Measurements from ENCODE around the gene CCDC187. TPM values are rescaled to one million over a fixed set of nuclear protein-coding genes. Genes with fewer than 3 reads are reported as not detected.

CCDC187 gene
- total and polyA plus RNA-seq, 2 of the 8 experiments (the other 6 are each of a cell fraction or from before 2014, with no cell fraction given): 0.02 TPM; not detected in 1

DNA sequence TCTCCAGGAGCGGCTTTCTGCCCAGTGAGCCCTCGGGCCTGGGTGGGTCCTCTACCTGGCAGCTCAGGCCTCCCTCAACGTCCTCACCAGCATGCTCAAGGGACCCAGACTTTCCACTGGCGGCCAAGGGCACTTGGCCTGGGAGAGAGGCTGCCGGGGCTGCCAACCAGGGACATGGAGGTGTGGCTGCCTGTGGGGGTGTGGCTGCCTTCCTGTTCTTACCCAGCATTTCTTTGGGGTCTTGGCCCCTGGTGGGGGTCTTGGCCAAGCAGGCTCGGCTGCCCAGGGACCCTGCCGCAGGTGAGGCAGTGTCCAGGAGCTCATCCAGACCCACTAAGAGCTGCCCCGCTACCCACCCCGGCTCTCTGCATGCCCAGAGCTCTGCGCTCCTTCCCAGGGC lies 51.0 kb downstream of the CCDC187 start:
- WGBS, 2 experiments (ENCODE audit: extremely low coverage in 1 of 2, insufficient coverage in 1 of 2, insufficient read length in 1 of 2, insufficient replicate concordance in 2 of 2, low coverage in 1 of 2, low lambda C conversion rate in 2 of 2, missing lambda C conversion rate in 1 of 2): 83% methylated on average over 7 of the region's 10 CpGs; no CpG with 5 or more reads in 1 of the 2 experiments
- Histone ChIP-seq H3K4me2 (ENCODE audit: insufficient read depth in 1 of 2, low read depth in 2 of 2, low read length in 2 of 2) (no peak overlapping the region), H3K79me2 (ENCODE audit: control insufficient read depth in 1 of 2, insufficient read depth in 2 of 2, low read length in 2 of 2) (no peaks in the 10 kb centered on the region), H2BK5ac (ENCODE audit: low read depth, low read length) (no peak overlapping the region), H3K4ac (replicated peaks; ENCODE audit: insufficient read length, low read depth, low read length) (no peak overlapping the region), H3K23me2 (ENCODE audit: low read depth, low read length) (no peaks in the 10 kb centered on the region), H4K5ac (ENCODE audit: insufficient read length, low read depth, low read length) (no peak overlapping the region), H3K79me1 (ENCODE audit: low read depth, low read length) (no peaks in the 10 kb centered on the region), H3K4me1 (replicated peaks in 1 of 4; ENCODE audit: control insufficient read depth in 3 of 4, insufficient read depth in 4 of 4, low read length in 3 of 4) (peaks cover 0 to 4% (median 2%) of the 10 kb centered on the region in 4 experiments; a peak in 3 of 7 replicates), H2BK12ac (ENCODE audit: low read depth, low read length) (no peak overlapping the region), H2AFZ (ENCODE audit: low read length) (no peak overlapping the region), H3K9me3 (ENCODE audit: insufficient read depth in 2 of 2, low read depth in 1 of 2, low read length in 1 of 2) (no peaks in the 10 kb centered on the region), H3K27me3 (replicated peaks in 1 of 4; ENCODE audit: control insufficient read depth in 3 of 4, extremely low read depth in 1 of 4, insufficient read depth in 3 of 4, low read length in 3 of 4) (no peaks in the 10 kb centered on the region), H3K9ac (replicated peaks in 1 of 4; ENCODE audit: extremely low read depth in 1 of 4, low read depth in 3 of 4, low read length in 3 of 4) (no peak overlapping the region), H3K4me3 (ENCODE audit: extremely low read depth in 1 of 4, insufficient read depth in 2 of 4, low read depth in 3 of 4, low read length in 4 of 4) (no peak overlapping the region), H3K23ac (ENCODE audit: insufficient read length) (no peak overlapping the region), H3K18ac (ENCODE audit: extremely low read depth, low read length) (no peak overlapping the region), H4K20me1 (replicated peaks in 1 of 2; ENCODE audit: control insufficient read depth in 1 of 2, insufficient read depth in 2 of 2, low read length in 2 of 2) (no peaks in the 10 kb centered on the region), H3K56ac (replicated peaks; ENCODE audit: insufficient read length, low read depth, low read length) (no peak overlapping the region), H2AK5ac (ENCODE audit: low read depth, low read length) (no peak overlapping the region), H4K8ac (ENCODE audit: extremely low read depth, insufficient read depth, low read length) (no peak overlapping the region; the same call in 1 of the 2 replicates), H4K91ac (replicated peaks; ENCODE audit: insufficient read length, low read length) (no peak overlapping the region), H2BK120ac (replicated peaks; ENCODE audit: low read depth, low read length) (no peak overlapping the region), H3K14ac (ENCODE audit: insufficient read length) (no peak overlapping the region), H3K36me3 (ENCODE audit: control insufficient read depth in 2 of 4, insufficient read depth in 4 of 4, low read length in 3 of 4) (no peaks in the 10 kb centered on the region), H2BK20ac (ENCODE audit: low read length) (no peak overlapping the region), H2BK15ac (ENCODE audit: low read length) (no peak overlapping the region), H3K27ac (ENCODE audit: low read depth, low read length) (no peak overlapping the region)
- DNase-seq (ENCODE audit: low read depth in 1 of 2, low spot score in 2 of 2) (no peak), FAIRE-seq (no peak)
- ChIA-PET POLR2A (ENCODE audit: partially characterized antibody) (interaction anchor here (1.0 to 1.6 kb wide), 2 partner anchors 8 to 36 kb away, joined by 3 to 4 read pairs; no protein-coding TSS in a partner anchor), CTCF (ENCODE audit: partially characterized antibody) (interaction anchor here (0.6 to 1.2 kb wide), 4 partner anchors 13 to 169 kb away, joined by 3 to 5 read pairs (median 4); no protein-coding TSS in a partner anchor)
- no peak for TF ChIP-seq RAD21 (IDR thresholded peaks at IDR 0.05 in 1 of 2, conservative IDR thresholded peaks at IDR 0.05 in 1 of 2; ENCODE audit: low read depth in 2 of 2, low read length in 2 of 2)
- no peak for TF ChIP-seq SRF (IDR thresholded peaks at IDR 0.05; ENCODE audit: low read depth, low read length)
- TF ChIP-seq POLR2A (IDR thresholded peaks at IDR 0.05; ENCODE audit: control extremely low read depth in 1 of 2, low read depth in 2 of 2, low read length in 2 of 2): no peak
- no peak for TF ChIP-seq SIN3A (conservative IDR thresholded peaks at IDR 0.05 in 1 of 2, IDR thresholded peaks at IDR 0.05 in 1 of 2; ENCODE audit: low read depth in 1 of 2, low read length in 2 of 2)
- TF ChIP-seq, protein P1, sequence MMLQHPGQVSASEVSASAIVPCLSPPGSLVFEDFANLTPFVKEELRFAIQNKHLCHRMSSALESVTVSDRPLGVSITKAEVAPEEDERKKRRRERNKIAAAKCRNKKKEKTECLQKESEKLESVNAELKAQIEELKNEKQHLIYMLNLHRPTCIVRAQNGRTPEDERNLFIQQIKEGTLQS (IDR thresholded peaks at IDR 0.05; ENCODE audit: insufficient read depth, low read depth, low read length): no peak
- no peak for TF ChIP-seq EGR1 (IDR thresholded peaks at IDR 0.05; ENCODE audit: borderline replicate concordance, low read depth, low read length)
- TF ChIP-seq JUN (IDR thresholded peaks at IDR 0.05; ENCODE audit: low read depth, low read length): no peak
- TF ChIP-seq SUZ12 (IDR thresholded peaks at IDR 0.05; ENCODE audit: low read length): no peak
- no peak for TF ChIP-seq SP1 (IDR thresholded peaks at IDR 0.05; ENCODE audit: low read depth, low read length)
- TF ChIP-seq, protein P2, sequence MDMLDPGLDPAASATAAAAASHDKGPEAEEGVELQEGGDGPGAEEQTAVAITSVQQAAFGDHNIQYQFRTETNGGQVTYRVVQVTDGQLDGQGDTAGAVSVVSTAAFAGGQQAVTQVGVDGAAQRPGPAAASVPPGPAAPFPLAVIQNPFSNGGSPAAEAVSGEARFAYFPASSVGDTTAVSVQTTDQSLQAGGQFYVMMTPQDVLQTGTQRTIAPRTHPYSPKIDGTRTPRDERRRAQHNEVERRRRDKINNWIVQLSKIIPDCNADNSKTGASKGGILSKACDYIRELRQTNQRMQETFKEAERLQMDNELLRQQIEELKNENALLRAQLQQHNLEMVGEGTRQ (IDR thresholded peaks at IDR 0.05; ENCODE audit: low read length): no peak
